HuH-7 (cell line): ENCODE data around the gene CSKMT.
"Not testable (repeated sequence)": the region's sequence is repeated elsewhere in the genome, so short reads cannot be mapped to it uniquely, and the experiment has no call there.

Experiments used
- DNase-seq: peaks from one replicate; pipeline ENCODE4 v3.0.0; 2011; ENCODE audit warnings: low spot score

The CSKMT gene, protein sequence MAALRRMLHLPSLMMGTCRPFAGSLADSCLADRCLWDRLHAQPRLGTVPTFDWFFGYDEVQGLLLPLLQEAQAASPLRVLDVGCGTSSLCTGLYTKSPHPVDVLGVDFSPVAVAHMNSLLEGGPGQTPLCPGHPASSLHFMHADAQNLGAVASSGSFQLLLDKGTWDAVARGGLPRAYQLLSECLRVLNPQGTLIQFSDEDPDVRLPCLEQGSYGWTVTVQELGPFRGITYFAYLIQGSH

DNA sequence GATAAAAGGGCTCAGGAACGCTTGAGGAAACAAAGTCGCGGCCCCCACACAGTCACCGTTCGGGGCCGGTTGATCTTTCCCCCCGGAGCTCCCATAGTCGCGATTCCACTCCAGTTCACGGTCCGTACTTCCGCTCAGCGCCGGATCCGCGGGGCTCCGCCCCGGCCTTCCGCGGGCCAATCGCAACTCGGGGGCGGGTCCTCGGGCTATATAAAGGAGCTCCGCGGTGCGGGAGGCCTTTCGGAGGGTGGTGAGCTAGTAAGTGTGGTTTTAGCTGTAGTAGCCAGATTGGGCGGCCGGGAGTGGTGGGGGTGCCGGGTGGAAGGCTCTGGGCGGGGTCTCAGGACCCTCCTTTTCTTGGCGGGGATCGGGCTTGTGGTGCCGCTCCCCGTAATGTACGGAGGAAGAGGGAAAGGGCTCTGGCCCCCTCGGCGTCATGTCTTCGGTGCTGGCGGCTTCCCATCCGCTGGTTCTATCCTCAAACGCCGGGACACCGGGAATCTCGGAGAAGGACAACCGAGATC is at the start of gene CSKMT, which contains the start of gene C11orf98:
TSS of gene CSKMT (plus strand) at position 238 of the 524 bp plus-strand sequence. CDS start 568 bp downstream, outside the sequence.
TSS of gene C11orf98 (minus strand) at position 136 of the 524 bp plus-strand sequence. CDS start at position 95, 41 bp downstream.
- DNase-seq, result peak; percentile 92

GRCh38 chr11:62615521-62615920 is 49.6 kb upstream of the CSKMT start:
- DNase-seq, result no peak

GRCh38 chr11:62616957-62617356 is 48.2 kb upstream of the CSKMT start:
- DNase-seq, result not testable (repeated sequence)

- DNase-seq, result no peak
These were observed 44.0 kb upstream of the CSKMT start for GRCh38 chr11:62621027-62621566.

- peak; percentile 99 for DNase-seq
These were observed 43.3 kb upstream of the CSKMT start, which contains the start of gene B3GAT3 for GRCh38 chr11:62621567-62622470. TSS of gene B3GAT3 (minus strand) at chr11:62621986. CDS start at chr11:62621947, 39 bp downstream.

GRCh38 chr11:62622476-62623089 is 42.5 kb upstream of the CSKMT start:
- DNase-seq, result no peak

GRCh38 chr11:62627713-62628112 is 37.4 kb upstream of the CSKMT start:
- no peak for DNase-seq

GRCh38 chr11:62632492-62632891 is 32.6 kb upstream of the CSKMT start:
- DNase-seq, result no peak

DNA sequence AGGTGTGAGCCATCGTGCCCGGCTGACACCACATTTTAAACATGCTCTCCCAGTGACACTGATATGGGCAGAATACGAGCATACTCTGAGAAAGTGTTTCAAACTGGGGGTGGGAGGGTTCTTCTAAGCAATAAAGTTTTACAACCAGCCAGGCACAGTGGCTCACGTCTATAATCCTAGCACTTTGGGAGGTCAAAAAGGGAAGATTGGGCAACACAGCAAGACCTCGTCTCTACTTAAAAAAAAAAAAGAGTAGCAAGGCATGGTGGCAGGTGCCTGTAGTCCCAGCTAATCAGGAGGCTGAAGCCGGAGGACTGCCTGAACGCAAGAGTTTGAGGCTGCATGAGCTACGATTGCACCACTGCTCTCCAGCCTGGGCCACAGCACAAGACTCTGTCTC is 20.9 kb upstream of the CSKMT start:
- no peak for DNase-seq

DNA sequence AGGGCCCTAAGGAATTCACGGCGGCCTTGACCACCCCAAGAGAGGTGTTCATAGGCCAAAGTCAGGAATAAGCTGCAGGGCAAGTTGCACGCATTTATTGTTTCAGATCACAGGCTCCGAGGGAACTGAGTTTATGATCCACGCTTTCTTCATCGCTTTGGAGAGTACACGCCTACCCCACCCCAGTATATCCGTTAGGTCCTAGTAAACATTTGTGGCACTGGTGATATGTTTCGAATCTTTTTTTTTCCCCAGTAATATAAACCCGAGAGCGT is 19.5 kb upstream of the CSKMT start:
- no peak for DNase-seq

DNA sequence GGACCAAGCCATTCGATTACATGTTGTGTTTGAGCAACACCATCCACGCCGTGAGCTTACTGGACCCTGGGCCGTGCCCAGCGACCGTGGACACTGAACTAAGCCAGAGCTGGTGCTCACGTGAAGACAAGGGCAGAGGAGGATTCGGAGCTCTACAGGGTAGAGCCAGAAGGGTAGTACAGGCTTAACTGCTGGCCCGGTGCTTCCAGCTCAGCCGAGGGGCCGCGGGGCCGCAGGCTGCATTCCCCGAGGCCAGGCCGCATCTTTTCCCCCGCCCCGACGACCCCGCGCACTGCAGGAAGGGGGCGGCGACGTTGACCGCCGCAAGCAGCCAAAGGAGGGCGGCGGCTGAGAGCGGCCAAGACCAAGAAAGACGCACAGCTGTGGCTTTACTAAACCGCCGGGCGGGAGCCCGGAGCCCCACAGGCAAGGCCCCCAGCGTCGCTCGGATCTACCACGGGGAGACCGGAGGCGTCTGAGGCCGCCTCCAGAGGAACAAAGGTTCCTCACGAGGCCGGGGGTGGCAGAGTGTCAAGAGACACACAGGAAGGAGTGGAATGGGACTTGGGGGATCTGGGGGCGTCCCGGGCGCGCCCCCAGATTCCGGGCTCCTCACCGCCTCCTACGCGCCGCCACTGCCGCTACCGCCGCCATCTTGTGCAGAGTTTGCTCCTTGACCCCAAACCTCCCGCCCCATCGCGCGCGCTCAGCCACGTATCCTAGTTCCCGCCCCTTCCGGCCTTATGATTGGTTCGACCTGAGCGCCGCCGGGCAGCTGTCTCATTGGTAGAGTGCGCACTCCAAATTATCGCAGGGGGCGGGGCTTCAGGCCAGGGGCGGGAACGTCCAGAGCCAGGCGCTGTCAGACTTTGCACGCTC is 18.9 kb upstream of the CSKMT start, which contains the start of gene GANAB:
TSS of gene GANAB (minus strand) at position 668 of the 879 bp plus-strand sequence. CDS start at position 654, 14 bp downstream.
- peak; percentile 99 for DNase-seq

DNA sequence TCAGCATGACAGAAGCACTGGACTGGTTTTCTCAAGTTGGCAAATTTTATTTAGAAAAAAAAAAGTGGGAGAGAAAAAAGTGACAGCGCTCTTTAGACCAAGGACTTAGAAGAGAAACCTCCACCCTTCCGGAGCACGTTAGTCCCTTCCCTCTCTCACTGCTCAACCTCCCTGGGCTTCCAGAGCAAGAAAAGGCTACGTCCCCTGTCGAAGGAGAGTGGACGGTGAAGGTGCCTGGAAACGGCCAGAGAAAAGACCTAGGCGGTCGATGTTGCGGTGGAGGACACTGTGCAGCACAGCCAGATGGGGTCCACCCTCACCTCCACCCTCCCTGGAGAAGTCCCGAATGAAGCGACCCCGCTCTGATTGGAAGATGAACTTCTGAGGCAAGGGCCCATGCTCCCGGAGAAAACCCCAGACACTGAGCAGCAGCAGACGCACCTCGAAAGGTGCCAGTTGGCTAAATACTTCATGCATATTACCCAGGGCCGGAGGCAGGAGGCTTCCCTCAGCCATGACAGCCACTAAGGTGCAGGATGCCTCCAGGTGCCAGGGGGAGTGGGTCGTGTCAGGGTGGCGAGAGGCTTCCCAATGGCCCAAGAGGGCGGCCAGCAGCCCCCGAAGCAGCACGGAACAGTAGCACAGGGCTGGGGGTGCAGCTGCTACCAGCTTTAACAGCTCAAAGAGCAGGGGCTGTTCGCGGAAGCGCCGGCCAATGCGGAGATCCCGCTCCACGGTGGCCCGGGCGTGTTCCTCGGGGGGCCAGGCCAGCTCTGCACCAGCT is 18.1 kb upstream of the CSKMT start:
- no peak for DNase-seq

DNA sequence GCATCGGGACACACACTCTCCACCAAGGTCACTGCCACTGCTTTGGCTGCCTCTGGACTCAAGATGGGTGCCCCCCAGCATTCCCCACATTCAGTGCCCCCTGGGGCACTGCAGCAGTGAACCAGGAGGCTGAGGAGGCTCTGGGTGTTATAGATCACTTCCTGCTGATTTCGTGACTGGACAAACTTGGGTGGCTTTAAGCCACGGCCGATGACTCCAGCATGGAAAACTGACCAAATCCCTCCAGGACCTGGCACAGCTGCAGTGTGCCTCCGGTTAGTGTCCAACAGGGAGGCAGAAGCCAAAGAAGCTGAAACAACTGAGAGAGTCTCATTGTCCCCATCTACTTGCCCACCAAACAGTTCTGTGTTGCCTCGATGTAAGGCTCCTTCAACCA is 17.5 kb upstream of the CSKMT start:
- DNase-seq, result no peak

DNA sequence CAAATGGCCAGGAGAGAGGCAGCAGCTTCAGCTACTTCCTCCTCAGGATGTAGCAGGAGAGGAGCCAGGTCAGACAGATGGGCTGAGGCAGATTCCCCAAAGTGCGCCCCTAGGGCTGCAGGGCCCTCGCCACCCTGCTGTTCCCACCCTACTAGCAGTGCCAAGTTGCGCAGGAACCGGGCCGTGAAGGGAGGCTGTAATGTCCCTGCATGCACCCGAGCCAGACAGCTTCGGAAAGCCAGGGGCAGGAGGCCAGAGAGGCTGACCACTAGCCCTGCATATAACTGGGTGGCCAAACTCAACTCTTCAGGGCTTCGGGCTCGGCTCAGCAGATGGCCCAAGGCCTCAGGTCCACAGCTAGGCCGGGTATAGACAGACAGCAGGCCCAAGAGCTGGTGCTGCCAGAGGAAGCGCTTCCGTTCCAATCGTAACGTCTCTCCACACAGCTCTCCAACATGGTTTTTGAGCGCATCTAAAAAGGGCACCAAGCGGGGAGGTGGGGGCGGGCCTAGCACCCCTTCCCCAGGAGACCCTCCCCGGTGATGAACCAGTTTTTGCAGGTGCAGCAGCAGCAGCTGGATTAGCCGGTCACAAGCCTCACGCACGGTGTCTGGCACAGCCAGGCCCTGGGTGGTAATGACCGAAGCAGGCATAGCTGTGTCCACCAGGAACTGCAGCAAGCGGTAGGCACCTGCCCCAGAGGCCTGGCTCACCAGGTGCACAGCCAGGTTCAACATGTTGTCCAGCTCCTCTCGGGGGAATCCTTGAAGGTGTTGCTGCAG is 16.7 kb upstream of the CSKMT start:
- no peak for DNase-seq

DNA sequence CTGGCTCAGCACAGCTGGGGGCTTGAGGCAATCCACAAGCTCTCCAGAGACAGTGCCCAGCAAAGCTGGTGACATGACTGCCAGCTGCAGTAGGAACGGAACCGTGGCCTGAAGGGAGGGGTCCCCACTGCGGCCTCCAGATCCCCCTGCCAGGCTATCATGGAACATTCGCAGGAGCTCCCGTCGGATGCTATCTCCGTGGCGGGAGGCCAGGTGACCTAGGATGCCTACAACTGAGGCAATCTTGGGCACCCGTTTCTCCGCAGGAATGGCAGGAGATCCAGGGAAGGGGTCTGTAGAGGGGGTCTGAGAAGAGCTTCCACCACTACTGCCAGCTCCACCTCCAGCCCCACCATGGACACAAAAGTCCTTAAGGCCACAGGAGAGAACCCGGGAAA is 16.1 kb upstream of the CSKMT start:
- DNase-seq, result no peak

DNA sequence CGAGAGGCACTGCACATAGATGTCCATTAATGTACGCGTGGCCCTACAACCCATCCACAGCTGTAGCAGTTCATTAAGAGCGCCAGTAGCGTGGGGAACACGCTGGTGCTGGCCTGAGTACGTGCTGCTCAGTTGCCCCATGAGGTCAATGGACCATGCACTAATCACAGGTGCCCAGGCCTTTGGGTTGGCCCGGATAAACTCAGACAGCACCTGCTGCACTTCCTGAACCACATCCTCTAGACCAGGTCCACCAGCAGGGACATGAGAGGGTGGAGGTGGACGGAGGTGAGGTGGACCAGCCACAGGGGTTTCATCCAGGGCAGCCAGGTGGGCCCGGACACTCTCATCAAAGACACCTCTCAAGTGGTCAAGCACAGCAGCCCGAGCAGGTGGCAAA is 15.6 kb upstream of the CSKMT start:
- DNase-seq, result no peak

DNA sequence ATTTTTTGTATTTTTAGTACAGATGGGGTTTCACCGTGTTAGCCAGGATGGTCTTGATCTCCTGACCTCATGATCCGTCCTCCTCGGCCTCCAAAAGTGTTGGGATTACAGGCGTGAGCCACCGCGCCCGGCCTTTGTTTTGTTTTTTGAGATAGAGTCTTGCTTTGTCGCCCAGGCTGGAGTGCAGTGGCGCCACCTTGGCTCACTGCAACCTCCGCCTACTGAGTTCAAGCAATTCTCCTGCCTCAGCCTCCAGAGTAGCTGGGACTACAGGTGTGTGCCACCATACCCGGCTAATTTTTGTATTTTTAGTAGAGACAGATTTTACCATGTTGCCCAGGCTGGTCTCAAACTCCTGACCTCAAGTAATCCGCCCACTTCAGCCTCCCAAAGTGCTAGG is 14.8 kb upstream of the CSKMT start:
- DNase-seq, result not testable (repeated sequence)

- no peak for DNase-seq
These were observed 12.7 kb upstream of the CSKMT start for GRCh38 chr11:62652161-62653006.

DNA sequence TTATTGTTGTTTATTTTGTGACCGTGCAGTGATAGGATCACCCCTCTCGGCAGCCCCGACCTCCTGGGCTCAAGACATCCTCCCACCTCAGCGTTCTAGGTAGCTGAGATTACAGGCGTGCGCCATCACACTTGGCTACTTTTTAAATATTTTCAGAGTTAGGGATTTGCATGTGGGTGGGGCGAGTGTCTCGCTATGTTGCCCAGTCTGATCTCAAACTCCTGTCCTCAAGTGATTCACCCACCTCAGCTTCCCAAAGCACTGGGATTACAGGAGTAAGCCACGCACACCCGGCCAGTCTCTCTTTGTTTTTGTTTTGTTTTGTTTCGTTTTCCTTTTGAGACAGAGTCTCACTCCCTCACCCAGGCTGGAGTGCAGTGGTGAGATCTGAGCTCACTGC is 10.8 kb upstream of the CSKMT start:
- DNase-seq, result no peak
